Measurements from ENCODE around the gene NEK9. TPM values are rescaled to one million over a fixed set of nuclear protein-coding genes. Genes with fewer than 3 reads are reported as not detected.

NEK9 gene
- total RNA-seq, 3 donors from 2014 or later = 44.7 to 104 (median 49.9) TPM

DNA sequence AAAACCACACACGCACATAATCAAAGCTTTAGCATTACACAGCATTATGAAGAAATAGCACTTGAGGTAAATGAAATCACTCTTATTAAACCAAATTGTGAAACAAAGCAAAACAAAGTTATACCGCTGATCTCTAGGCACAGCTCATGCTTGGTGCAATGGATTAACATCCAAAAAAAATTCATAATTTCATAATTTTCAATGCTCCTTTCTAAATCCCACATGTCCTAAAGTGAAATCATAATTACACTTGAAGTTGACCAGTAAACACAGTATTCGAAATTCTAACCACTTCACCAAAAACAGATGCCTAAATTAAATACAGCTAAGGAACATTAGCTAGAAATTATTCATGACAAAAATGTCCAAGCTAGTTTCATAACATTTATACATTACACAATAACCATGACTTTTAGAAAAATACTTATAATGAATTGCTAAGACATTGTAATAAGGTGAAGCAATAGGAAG, 77.1 kb downstream of the NEK9 start:
- intact Hi-C loops (cut with DNase I, micrococcal nuclease) = no loop called here
- Histone ChIP-seq H3K36me3 (ENCODE audit: low read depth) (no peaks in the 10 kb centered on the region), H3K9me3 (no peaks in the 10 kb centered on the region), H3K4me1 (ENCODE audit: low read depth) (peaks cover 14% of the 10 kb centered on the region), H3K4me3 (no peak overlapping the region)
- TF ChIP-seq, protein P1, sequence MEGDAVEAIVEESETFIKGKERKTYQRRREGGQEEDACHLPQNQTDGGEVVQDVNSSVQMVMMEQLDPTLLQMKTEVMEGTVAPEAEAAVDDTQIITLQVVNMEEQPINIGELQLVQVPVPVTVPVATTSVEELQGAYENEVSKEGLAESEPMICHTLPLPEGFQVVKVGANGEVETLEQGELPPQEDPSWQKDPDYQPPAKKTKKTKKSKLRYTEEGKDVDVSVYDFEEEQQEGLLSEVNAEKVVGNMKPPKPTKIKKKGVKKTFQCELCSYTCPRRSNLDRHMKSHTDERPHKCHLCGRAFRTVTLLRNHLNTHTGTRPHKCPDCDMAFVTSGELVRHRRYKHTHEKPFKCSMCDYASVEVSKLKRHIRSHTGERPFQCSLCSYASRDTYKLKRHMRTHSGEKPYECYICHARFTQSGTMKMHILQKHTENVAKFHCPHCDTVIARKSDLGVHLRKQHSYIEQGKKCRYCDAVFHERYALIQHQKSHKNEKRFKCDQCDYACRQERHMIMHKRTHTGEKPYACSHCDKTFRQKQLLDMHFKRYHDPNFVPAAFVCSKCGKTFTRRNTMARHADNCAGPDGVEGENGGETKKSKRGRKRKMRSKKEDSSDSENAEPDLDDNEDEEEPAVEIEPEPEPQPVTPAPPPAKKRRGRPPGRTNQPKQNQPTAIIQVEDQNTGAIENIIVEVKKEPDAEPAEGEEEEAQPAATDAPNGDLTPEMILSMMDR (IDR thresholded peaks at IDR 0.05) = no peak
- DNase-seq = no peak
- ATAC-seq = no peak

DNA sequence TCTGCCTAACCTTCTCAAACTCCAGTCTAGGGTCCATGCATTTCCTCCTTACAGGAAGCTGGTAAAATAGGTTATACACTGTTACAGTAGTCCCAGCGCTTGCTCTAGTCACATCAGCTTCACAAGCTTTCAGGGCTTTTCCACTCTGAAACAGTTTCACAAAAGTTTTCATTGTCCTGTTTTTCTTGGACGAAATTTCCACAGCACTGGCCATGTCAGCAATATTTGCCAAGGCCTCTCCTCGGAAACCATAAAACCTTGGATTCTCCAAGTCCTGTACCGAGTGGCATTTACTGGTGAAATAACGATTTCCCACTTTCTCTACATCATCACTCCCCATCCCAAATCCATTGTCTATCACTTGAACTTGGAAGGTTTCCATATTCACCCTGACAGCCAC, 77.7 kb downstream of the NEK9 start:
- peaks cover 14% of the 10 kb centered on the region for H3K4me1 ChIP-seq (ENCODE audit: low read depth)
- H3K4me3 ChIP-seq = no peak overlapping the region
- ATAC-seq (no peak), DNase-seq (no peak)
- intact Hi-C loops (cut with DNase I, micrococcal nuclease) = no loop called here
- TF ChIP-seq, protein P1 (IDR thresholded peaks at IDR 0.05) = no peak
- no peaks in the 10 kb centered on the region for H3K9me3 ChIP-seq
- no peaks in the 10 kb centered on the region for H3K36me3 ChIP-seq (ENCODE audit: low read depth)

DNA sequence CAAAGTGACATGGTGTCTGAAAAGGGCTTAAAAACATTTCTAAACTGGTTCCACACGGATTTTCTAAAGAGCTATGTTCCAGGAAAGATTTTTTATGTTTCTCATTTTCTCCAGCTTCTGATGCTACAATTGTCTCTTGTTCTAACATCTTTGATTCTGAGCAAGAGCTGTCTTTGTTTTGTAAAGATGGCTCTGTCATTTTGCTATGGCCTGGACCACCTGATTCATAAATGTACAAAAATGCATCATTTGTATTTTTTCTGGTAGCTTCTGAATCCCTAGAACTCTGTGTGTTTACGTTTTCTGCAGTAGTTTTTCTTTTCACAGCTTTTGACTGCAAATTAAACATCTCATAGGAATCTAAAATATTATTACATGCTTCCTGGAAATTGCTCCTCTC, 78.7 kb downstream of the NEK9 start:
- intact Hi-C loops (cut with DNase I, micrococcal nuclease) = no loop called here

GRCh38 chr14:75047506-75047905, 79.3 kb downstream of the NEK9 start:
- no peak overlapping the region for H3K4me3 ChIP-seq
- TF ChIP-seq, protein P1 (IDR thresholded peaks at IDR 0.05) = no peak
- DNase-seq (no peak), ATAC-seq (no peak)
- H3K4me1 ChIP-seq (ENCODE audit: low read depth) = peaks cover 20% of the 10 kb centered on the region
- no peaks in the 10 kb centered on the region for H3K9me3 ChIP-seq
- intact Hi-C loops (cut with DNase I, micrococcal nuclease) = no loop called here
- no peaks in the 10 kb centered on the region for H3K36me3 ChIP-seq (ENCODE audit: low read depth)

More for the DNA sequence above, 78.7 kb downstream of the NEK9 start:
- ATAC-seq (no peak), DNase-seq (no peak)
- peaks cover 14% of the 10 kb centered on the region for H3K4me1 ChIP-seq (ENCODE audit: low read depth)
- TF ChIP-seq, protein P1 (IDR thresholded peaks at IDR 0.05) = no peak
- no peaks in the 10 kb centered on the region for H3K9me3 ChIP-seq
- H3K36me3 ChIP-seq (ENCODE audit: low read depth) = no peaks in the 10 kb centered on the region
- H3K4me3 ChIP-seq = no peak overlapping the region

DNA sequence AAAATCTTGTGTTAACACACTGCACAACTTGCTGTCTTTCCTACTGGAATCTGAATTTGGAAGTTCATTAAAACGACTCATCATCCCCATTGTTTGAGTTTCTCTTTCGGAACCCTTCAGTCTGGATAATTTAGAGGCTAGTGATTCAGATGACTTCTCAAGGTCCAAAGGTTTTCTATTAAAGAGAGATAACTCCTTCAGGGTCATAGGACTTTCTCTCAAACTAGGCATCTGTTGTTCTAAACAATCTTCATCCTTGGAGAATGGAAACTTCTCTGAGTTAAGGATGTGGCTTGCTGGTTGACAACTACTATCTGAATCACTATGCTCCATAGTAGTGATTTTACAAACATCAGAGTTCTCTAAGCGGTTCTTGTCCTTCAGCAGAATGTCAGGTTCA, 79.9 kb downstream of the NEK9 start:
- Histone ChIP-seq H3K4me3 (no peak overlapping the region), H3K9me3 (no peaks in the 10 kb centered on the region), H3K36me3 (ENCODE audit: low read depth) (no peaks in the 10 kb centered on the region), H3K4me1 (ENCODE audit: low read depth) (peaks cover 26% of the 10 kb centered on the region)
- DNase-seq = no peak
- ATAC-seq = peak; percentile 14
- intact Hi-C loops (cut with DNase I, micrococcal nuclease) = no loop called here
- TF ChIP-seq, protein P1 (IDR thresholded peaks at IDR 0.05) = no peak

DNA sequence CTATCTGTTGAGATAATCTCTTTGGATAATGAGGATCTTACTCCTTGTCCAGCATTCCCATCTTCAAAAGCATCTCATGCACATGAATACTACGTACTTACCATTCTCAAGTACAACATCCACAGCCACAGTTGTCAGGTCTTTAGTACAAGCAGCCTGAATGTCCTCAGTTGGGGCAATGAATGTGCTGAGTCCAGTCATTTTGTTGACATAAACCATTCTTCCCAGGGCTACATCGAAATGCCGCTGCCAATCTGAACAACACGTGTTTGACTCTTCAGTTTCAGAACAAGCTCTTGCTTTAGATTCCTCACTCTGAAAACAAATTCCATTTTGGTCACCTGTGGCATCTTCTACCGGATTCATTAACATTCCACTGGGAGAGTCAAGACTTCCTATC, 80.6 kb downstream of the NEK9 start:
- no peak overlapping the region for H3K4me3 ChIP-seq
- H3K36me3 ChIP-seq (ENCODE audit: low read depth) = no peaks in the 10 kb centered on the region
- intact Hi-C loops (cut with DNase I, micrococcal nuclease) = no loop called here
- H3K9me3 ChIP-seq = no peaks in the 10 kb centered on the region
- TF ChIP-seq, protein P1 (IDR thresholded peaks at IDR 0.05) = no peak
- DNase-seq = no peak
- H3K4me1 ChIP-seq (ENCODE audit: low read depth) = peaks cover 32% of the 10 kb centered on the region
- ATAC-seq = no peak
